SHP77 treated with DMSO at 0.1 percent for 48 hours (cell line): ENCODE data around the gene ARTN.

Experiments
- DNase-seq: peaks from one replicate; lab custom pipeline; 2025; lab: John Stamatoyannopoulos, UW

The ARTN gene

GRCh38 chr1:43986712-43987111 lies 53.1 kb downstream of the ARTN start:
- DNase-seq, result no peak
